ENCODE data around the gene ATP4A.

Gene ATP4A

GRCh38 chr19:35529241-35530218 lies 33.9 kb downstream of the ATP4A start:
- in situ Hi-C loops (cut with HindIII; ENCODE audit: low sequenced_read_pairs): loop anchor here (10.0 kb wide), 1 partner anchor 305 kb away; no protein-coding TSS in a partner anchor

GRCh38 chr19:35528218-35529038 lies 35.0 kb downstream of the ATP4A start, which contains the start of gene SBSN:
SBSN (minus strand) TSS chr19:35528311; CDS start chr19:35528281, 30 bp downstream.
- in situ Hi-C loops (cut with HindIII; ENCODE audit: low sequenced_read_pairs): loop anchor here (10.0 kb wide), 1 partner anchor 306 kb away; no protein-coding TSS in a partner anchor

GRCh38 chr19:35525873-35526272 lies 37.6 kb downstream of the ATP4A start:
- in situ Hi-C loops (cut with HindIII; ENCODE audit: low sequenced_read_pairs): loop anchor here (10.0 kb wide), 1 partner anchor 309 kb away; no protein-coding TSS in a partner anchor

GRCh38 chr19:35524181-35524837 lies 39.1 kb downstream of the ATP4A start:
- in situ Hi-C loops (cut with HindIII; ENCODE audit: low sequenced_read_pairs): loop anchor here (10.0 kb wide), 1 partner anchor 310 kb away; no protein-coding TSS in a partner anchor

- in situ Hi-C loops (cut with HindIII; ENCODE audit: low sequenced_read_pairs): loop anchor here (10.0 kb wide), 1 partner anchor 312 kb away; no protein-coding TSS in a partner anchor
These were observed 40.6 kb downstream of the ATP4A start for GRCh38 chr19:35522745-35523327.

GRCh38 chr19:35521124-35521743 lies 42.2 kb downstream of the ATP4A start:
- in situ Hi-C loops (cut with HindIII; ENCODE audit: low sequenced_read_pairs): loop anchor here (10.0 kb wide), 1 partner anchor 314 kb away; no protein-coding TSS in a partner anchor

- in situ Hi-C loops (cut with HindIII; ENCODE audit: low sequenced_read_pairs): no loop called here
These were observed 44.2 kb downstream of the ATP4A start for GRCh38 chr19:35519291-35519690.

- in situ Hi-C loops (cut with HindIII; ENCODE audit: low sequenced_read_pairs): no loop called here
These were observed 45.1 kb downstream of the ATP4A start for GRCh38 chr19:35518313-35518712.

- in situ Hi-C loops (cut with HindIII; ENCODE audit: low sequenced_read_pairs): no loop called here
These were observed 46.1 kb downstream of the ATP4A start for GRCh38 chr19:35517342-35517741.

GRCh38 chr19:35516310-35516709 lies 47.1 kb downstream of the ATP4A start:
- in situ Hi-C loops (cut with HindIII; ENCODE audit: low sequenced_read_pairs): no loop called here

- in situ Hi-C loops (cut with HindIII; ENCODE audit: low sequenced_read_pairs): no loop called here
These were observed 49.1 kb downstream of the ATP4A start for GRCh38 chr19:35514282-35514809.

- in situ Hi-C loops (cut with HindIII; ENCODE audit: low sequenced_read_pairs): no loop called here
These were observed 49.7 kb downstream of the ATP4A start, which contains the start of gene DMKN for GRCh38 chr19:35513628-35514281. DMKN (minus strand) TSS chr19:35513649; CDS start chr19:35513475, 174 bp downstream.

- in situ Hi-C loops (cut with HindIII; ENCODE audit: low sequenced_read_pairs): no loop called here
These were observed 50.4 kb downstream of the ATP4A start for GRCh38 chr19:35512831-35513627.

- in situ Hi-C loops (cut with HindIII; ENCODE audit: low sequenced_read_pairs): no loop called here
These were observed 52.1 kb downstream of the ATP4A start for GRCh38 chr19:35511337-35511736.

- in situ Hi-C loops (cut with HindIII; ENCODE audit: low sequenced_read_pairs): no loop called here
These were observed 52.9 kb downstream of the ATP4A start for GRCh38 chr19:35510626-35510964.

GRCh38 chr19:35509861-35510625 lies 53.4 kb downstream of the ATP4A start:
- in situ Hi-C loops (cut with HindIII; ENCODE audit: low sequenced_read_pairs): no loop called here

- in situ Hi-C loops (cut with HindIII; ENCODE audit: low sequenced_read_pairs): no loop called here
These were observed 54.3 kb downstream of the ATP4A start for GRCh38 chr19:35509018-35509652.

Measured in endothelial cell of hepatic sinusoid (primary cell).